DND-41 (cell line): Measurements from ENCODE around the gene C3orf70.

ENCODE experiments used
- ATAC-seq: fragments of 200-7000 bp; cut with Tn5 transposase; 3 replicates; pipeline ENCODE4 v1.9.1; 2021; ENCODE audit warnings: low read depth; ENCODE audit not compliant: insufficient read depth
- DNase-seq: peaks from one replicate; pipeline ENCODE4 v3.0.0-alpha.2; 2020
- H2AFZ ChIP-seq: 2 replicates; pipeline ENCODE4 v1.6.0; 2012; ENCODE audit warnings: low read depth, low read length
- H3K27ac ChIP-seq: 2 replicates; pipeline ENCODE4 v1.5.1; 2012; ENCODE audit warnings: low read length, inconsistent platforms
- H3K27me3 ChIP-seq: fragments of 200-600 bp; sonication (generic); 2 replicates; pipeline ENCODE4 v1.6.0; 2012; ENCODE audit warnings: low read length, mild to moderate bottlenecking, inconsistent platforms; ENCODE audit not compliant: insufficient read depth, poor library complexity
- H3K36me3 ChIP-seq: 2 replicates; pipeline ENCODE4 v1.5.1; 2012; ENCODE audit warnings: low read length, inconsistent platforms; ENCODE audit not compliant: insufficient read depth
- H3K4me1 ChIP-seq: 2 replicates; pipeline ENCODE4 v1.5.1; 2012; ENCODE audit warnings: mild to moderate bottlenecking, low read length; ENCODE audit not compliant: insufficient read depth
- H3K4me2 ChIP-seq: 2 replicates; pipeline ENCODE4 v1.6.0; 2012; ENCODE audit warnings: mild to moderate bottlenecking, moderate library complexity, low read length, inconsistent platforms; ENCODE audit not compliant: insufficient read depth
- H3K4me3 ChIP-seq, 2 experiments: fragments of 200-600 bp in 1 of 2; shearing (Covaris generic) in 1 of 2; 2 replicates each; pipeline ENCODE4 v1.5.1; 2012 to 2016; ENCODE audit warnings: inconsistent platforms in 2 of 2, low read length in 2 of 2, mild to moderate bottlenecking in 2 of 2, low read depth in 1 of 2, moderate library complexity in 1 of 2
- H3K79me2 ChIP-seq: 2 replicates; pipeline ENCODE4 v1.6.0; 2012; ENCODE audit warnings: low read length, inconsistent platforms; ENCODE audit not compliant: insufficient read depth
- H3K9ac ChIP-seq: 2 replicates; pipeline ENCODE4 v1.6.0; 2012; ENCODE audit warnings: low read depth, mild to moderate bottlenecking, inconsistent platforms, low read length, moderate library complexity
- H3K9me3 ChIP-seq: 2 replicates; pipeline ENCODE4 v1.5.1; 2012; ENCODE audit warnings: low read length, moderate library complexity, mild to moderate bottlenecking, inconsistent platforms; ENCODE audit not compliant: insufficient read depth, severe bottlenecking
- H4K20me1 ChIP-seq: 2 replicates; pipeline ENCODE4 v1.6.0; 2012; ENCODE audit warnings: low read length; ENCODE audit not compliant: insufficient read depth
- EZH2 ChIP-seq: IDR thresholded peaks from 3 replicates; pipeline ENCODE4 v1.6.1; 2012; ENCODE audit warnings: borderline replicate concordance, low read depth, mild to moderate bottlenecking, moderate library complexity, low read length, inconsistent platforms; ENCODE audit not compliant: severe bottlenecking
- TF ChIP-seq, protein P1 (sequence below): IDR thresholded peaks from 2 replicates; pipeline ENCODE4 v1.5.1; 2012; ENCODE audit warnings: borderline replicate concordance, low read length, moderate library complexity, mild to moderate bottlenecking; ENCODE audit not compliant: poor library complexity, severe bottlenecking; ENCODE audit errors: extremely low read depth

C3orf70 gene

DNA sequence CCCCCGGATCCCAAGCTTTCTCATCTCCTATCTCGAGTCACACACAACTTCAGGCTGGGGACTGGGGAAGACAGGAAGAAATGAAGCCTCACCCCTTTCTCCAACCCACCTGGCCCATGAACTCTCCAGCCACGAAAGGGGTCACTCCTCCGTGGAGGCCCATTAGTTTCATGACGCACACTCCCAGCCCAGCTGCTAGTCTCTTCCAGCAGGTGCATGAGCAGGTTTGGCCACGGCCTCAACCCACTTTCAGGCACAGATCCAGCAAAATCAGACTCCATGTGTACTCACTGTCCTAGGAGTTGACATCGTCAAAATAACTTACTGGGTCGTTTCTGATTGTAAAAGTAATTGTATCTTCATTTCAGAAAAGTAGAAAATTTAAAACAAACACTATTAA, 76.6 kb downstream of the C3orf70 start:
- DNase-seq (no peak), ATAC-seq (no peak)
- H2AFZ ChIP-seq = no peak overlapping the region
- no peaks in the 10 kb centered on the region for H3K36me3 ChIP-seq
- H3K27me3 ChIP-seq = no peaks in the 10 kb centered on the region
- H3K9ac ChIP-seq = no peak overlapping the region
- no peak overlapping the region for H3K27ac ChIP-seq
- no peaks in the 10 kb centered on the region for H3K4me1 ChIP-seq
- TF ChIP-seq, protein P1, sequence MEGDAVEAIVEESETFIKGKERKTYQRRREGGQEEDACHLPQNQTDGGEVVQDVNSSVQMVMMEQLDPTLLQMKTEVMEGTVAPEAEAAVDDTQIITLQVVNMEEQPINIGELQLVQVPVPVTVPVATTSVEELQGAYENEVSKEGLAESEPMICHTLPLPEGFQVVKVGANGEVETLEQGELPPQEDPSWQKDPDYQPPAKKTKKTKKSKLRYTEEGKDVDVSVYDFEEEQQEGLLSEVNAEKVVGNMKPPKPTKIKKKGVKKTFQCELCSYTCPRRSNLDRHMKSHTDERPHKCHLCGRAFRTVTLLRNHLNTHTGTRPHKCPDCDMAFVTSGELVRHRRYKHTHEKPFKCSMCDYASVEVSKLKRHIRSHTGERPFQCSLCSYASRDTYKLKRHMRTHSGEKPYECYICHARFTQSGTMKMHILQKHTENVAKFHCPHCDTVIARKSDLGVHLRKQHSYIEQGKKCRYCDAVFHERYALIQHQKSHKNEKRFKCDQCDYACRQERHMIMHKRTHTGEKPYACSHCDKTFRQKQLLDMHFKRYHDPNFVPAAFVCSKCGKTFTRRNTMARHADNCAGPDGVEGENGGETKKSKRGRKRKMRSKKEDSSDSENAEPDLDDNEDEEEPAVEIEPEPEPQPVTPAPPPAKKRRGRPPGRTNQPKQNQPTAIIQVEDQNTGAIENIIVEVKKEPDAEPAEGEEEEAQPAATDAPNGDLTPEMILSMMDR = no peak
- no peak for TF ChIP-seq EZH2
- no peaks in the 10 kb centered on the region for H3K79me2 ChIP-seq
- H4K20me1 ChIP-seq = no peaks in the 10 kb centered on the region
- no peaks in the 10 kb centered on the region for H3K9me3 ChIP-seq
- H3K4me2 ChIP-seq = no peak overlapping the region
- no peak overlapping the region for H3K4me3 ChIP-seq

DNA sequence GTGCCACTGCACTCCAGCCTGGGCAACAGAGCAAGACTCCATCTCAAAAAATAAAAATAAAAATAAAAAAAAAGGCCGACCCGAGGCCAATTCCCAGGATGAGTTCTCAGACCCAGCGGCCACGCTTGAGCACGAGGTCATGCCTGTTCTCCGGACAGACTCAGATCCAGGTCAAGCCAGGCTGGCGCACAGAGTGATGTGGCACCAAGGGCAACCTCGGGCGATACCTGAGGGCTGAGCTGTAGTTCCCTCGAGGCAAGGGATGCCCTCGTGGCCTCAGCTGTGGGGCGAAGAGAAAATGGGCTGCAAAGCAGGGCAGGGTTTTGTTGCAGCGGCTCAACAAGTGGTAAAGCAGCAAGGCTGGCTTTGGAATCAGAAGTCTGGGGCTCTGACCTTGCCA, 77.3 kb downstream of the C3orf70 start:
- no peak overlapping the region for H3K4me3 ChIP-seq
- DNase-seq (no peak), ATAC-seq (no peak)
- no peaks in the 10 kb centered on the region for H3K79me2 ChIP-seq
- H2AFZ ChIP-seq = no peak overlapping the region
- TF ChIP-seq, protein P1 = no peak
- TF ChIP-seq EZH2 = no peak
- H3K9ac ChIP-seq = no peak overlapping the region
- no peak overlapping the region for H3K4me2 ChIP-seq
- H3K4me1 ChIP-seq = no peaks in the 10 kb centered on the region
- no peak overlapping the region for H3K27ac ChIP-seq
- no peaks in the 10 kb centered on the region for H3K9me3 ChIP-seq
- H3K27me3 ChIP-seq = no peaks in the 10 kb centered on the region
- H3K36me3 ChIP-seq = no peaks in the 10 kb centered on the region
- H4K20me1 ChIP-seq = no peaks in the 10 kb centered on the region

DNA sequence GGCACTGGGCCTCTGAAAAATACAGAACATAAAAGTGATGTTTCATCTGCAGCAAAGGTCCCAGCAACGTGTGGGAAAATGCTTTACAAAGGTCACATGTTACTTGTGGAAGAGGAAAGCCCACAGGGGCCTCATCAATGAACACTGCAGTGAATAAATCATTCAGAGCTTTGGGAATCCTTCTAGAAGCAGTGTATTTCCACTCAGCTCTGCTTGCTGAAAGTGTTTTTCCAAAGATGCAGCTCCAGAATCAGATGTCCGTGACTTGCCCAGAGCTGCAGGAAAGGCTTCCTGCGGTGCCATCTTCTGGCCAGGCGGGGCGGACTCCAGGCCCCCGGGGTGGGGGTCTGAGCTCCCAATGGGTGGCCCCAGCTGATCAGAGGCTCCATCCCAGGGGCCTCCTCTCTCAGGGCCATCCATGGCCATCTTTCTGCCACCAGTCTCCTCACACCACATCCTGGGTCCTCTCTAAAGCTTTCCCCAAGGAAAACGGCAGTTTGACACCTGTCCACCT, 81.5 kb downstream of the C3orf70 start:
- Histone ChIP-seq H4K20me1 (no peaks in the 10 kb centered on the region), H3K27ac (no peak overlapping the region), H3K27me3 (no peaks in the 10 kb centered on the region), H3K79me2 (no peaks in the 10 kb centered on the region), H2AFZ (no peak overlapping the region), H3K36me3 (no peaks in the 10 kb centered on the region), H3K9me3 (no peaks in the 10 kb centered on the region), H3K4me1 (no peaks in the 10 kb centered on the region), H3K4me2 (no peak overlapping the region), H3K9ac (no peak overlapping the region), H3K4me3 (no peak overlapping the region)
- ATAC-seq = no peak
- no peak for DNase-seq
- TF ChIP-seq EZH2 = no peak
- TF ChIP-seq, protein P1 = no peak
